ENCODE data around the gene SYTL4. TPM values are rescaled to one million over a fixed set of nuclear protein-coding genes. Genes with fewer than 3 reads are reported as not detected.

Gene SYTL4
- total RNA-seq, 1 experiment from 2014 or later: 0.13 TPM

- no peak overlapping the region for H3K23ac ChIP-seq (ENCODE audit: insufficient read length, low read depth, low read length)
- no peak overlapping the region for H2AK5ac ChIP-seq (ENCODE audit: insufficient read length, low read length)
- H4K20me1 ChIP-seq (ENCODE audit: control insufficient read depth, insufficient read depth, insufficient read length): no peaks in the 10 kb centered on the region
- no peak overlapping the region for H4K91ac ChIP-seq (ENCODE audit: insufficient read length, low read depth, low read length)
- no CpG with 5 or more reads among the region's 8 CpGs for WGBS (ENCODE audit: extremely low coverage, insufficient read length, low lambda C conversion rate)
- H2BK120ac ChIP-seq (ENCODE audit: low read depth, low read length, poor library complexity, severe bottlenecking): no peak overlapping the region
- H3K4me1 ChIP-seq (ENCODE audit: insufficient read depth, low read length): no peaks in the 10 kb centered on the region
- H4K5ac ChIP-seq (ENCODE audit: insufficient read length, low read depth, low read length): no peak overlapping the region
- no peaks in the 10 kb centered on the region for H3K79me2 ChIP-seq (ENCODE audit: insufficient read depth, low read length)
- H3K79me1 ChIP-seq (ENCODE audit: insufficient read depth, low read depth, low read length, poor library complexity, severe bottlenecking): no peaks in the 10 kb centered on the region
- H3K14ac ChIP-seq (ENCODE audit: insufficient read depth, low read length): no peak overlapping the region
- H3K4me2 ChIP-seq (ENCODE audit: insufficient read depth, insufficient read length, low read length): no peak overlapping the region
- TF ChIP-seq CTCF (conservative IDR thresholded peaks at IDR 0.05): no peak
- Mint-ChIP-seq H3K4me1 (no peaks in the 10 kb centered on the region), H3K27me3 (ENCODE audit: low read depth) (peaks cover 7% of the 10 kb centered on the region), H3K4me3 (no peak overlapping the region), H3K27ac (no peak overlapping the region), H3K9me3 (peaks cover 12 to 51% of the 10 kb centered on the region in 2 experiments; a peak in 4 of 5 replicates), H3K36me3 (ENCODE audit: insufficient read depth in 1 of 3, low read depth in 3 of 3) (0 out of 7 replicates have a peak, but pooled peaks cover 0 to 2% (median 0%) of the 10 kb centered on the region in 3 experiments)
- no peak overlapping the region for H2BK15ac ChIP-seq (ENCODE audit: low read depth, low read length)
- H3K27ac ChIP-seq (ENCODE audit: insufficient read length, low read depth, low read length): no peak overlapping the region
- H3K9ac ChIP-seq (ENCODE audit: extremely low read depth, insufficient read length, low read length): no peak overlapping the region
- H3K27me3 ChIP-seq (ENCODE audit: insufficient read depth, low read length): no peaks in the 10 kb centered on the region
- no peak overlapping the region for H3K18ac ChIP-seq (ENCODE audit: insufficient read length, low read depth, low read length)
- no peak overlapping the region for H2AFZ ChIP-seq (ENCODE audit: low read length)
- no peak overlapping the region for H3T11ph ChIP-seq (ENCODE audit: low read length)
- no peak overlapping the region for H2BK12ac ChIP-seq (ENCODE audit: insufficient read length, low read depth, low read length)
- H2BK5ac ChIP-seq (ENCODE audit: insufficient read length, low read length): no peak overlapping the region
- H3K56ac ChIP-seq (ENCODE audit: insufficient read length, low read depth, low read length): no peak overlapping the region
- H2BK20ac ChIP-seq (ENCODE audit: low read depth, low read length, poor library complexity, severe bottlenecking): no peak overlapping the region
- H4K8ac ChIP-seq (replicated peaks; ENCODE audit: insufficient read length, low read depth, low read length): no peak overlapping the region
- no peaks in the 10 kb centered on the region for H3K9me3 ChIP-seq (ENCODE audit: control insufficient read depth, low read depth, low read length)
- no peak for DNase-seq
- no peaks in the 10 kb centered on the region for H3K23me2 ChIP-seq (ENCODE audit: insufficient read length, low read depth, low read length, poor library complexity, severe bottlenecking)
- no peak overlapping the region for H3K4ac ChIP-seq (ENCODE audit: low read depth, low read length)
Measured at GRCh38 chrX:100682939-100683338, 49.0 kb downstream of the SYTL4 start.

Measured in H9 (cell line).